ENCODE results near the gene WAPL. TPM values are rescaled to one million over a fixed set of nuclear protein-coding genes. Genes with fewer than 3 reads are reported as not detected.

WAPL gene
- total and polyA plus RNA-seq, 8 donors, result 11.7 to 100 (median 21.1) TPM

- H3K9me3 ChIP-seq, result no peaks in the 10 kb centered on the region
- no peaks in the 10 kb centered on the region for H3K4me1 ChIP-seq
- no peak for DNase-seq
- intact Hi-C loops (cut with DNase I; ENCODE audit: low total_unique reads), result no loop called here
- WGBS, 5 donors, result 87 to 98% (median 96%) methylated on average over 10 of the region's 10 CpGs
- TF ChIP-seq, protein P1, sequence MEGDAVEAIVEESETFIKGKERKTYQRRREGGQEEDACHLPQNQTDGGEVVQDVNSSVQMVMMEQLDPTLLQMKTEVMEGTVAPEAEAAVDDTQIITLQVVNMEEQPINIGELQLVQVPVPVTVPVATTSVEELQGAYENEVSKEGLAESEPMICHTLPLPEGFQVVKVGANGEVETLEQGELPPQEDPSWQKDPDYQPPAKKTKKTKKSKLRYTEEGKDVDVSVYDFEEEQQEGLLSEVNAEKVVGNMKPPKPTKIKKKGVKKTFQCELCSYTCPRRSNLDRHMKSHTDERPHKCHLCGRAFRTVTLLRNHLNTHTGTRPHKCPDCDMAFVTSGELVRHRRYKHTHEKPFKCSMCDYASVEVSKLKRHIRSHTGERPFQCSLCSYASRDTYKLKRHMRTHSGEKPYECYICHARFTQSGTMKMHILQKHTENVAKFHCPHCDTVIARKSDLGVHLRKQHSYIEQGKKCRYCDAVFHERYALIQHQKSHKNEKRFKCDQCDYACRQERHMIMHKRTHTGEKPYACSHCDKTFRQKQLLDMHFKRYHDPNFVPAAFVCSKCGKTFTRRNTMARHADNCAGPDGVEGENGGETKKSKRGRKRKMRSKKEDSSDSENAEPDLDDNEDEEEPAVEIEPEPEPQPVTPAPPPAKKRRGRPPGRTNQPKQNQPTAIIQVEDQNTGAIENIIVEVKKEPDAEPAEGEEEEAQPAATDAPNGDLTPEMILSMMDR (IDR thresholded peaks at IDR 0.05), result no peak
- TF ChIP-seq EP300 (IDR thresholded peaks at IDR 0.05) (no peak), POLR2AphosphoS5 (IDR thresholded peaks at IDR 0.05) (no peak), POLR2A (IDR thresholded peaks at IDR 0.05) (no peak)
- H3K27me3 ChIP-seq, result no peaks in the 10 kb centered on the region
- H3K4me3 ChIP-seq, result no peak overlapping the region
- H3K36me3 ChIP-seq, result peaks cover 35 to 96% (median 89%) of the 10 kb centered on the region in 4 donors
- no peak overlapping the region for H3K27ac ChIP-seq
Observed at GRCh38 chr10:86461963-86462804, 59.4 kb downstream of the WAPL start.

GRCh38 chr10:86451604-86451960 is 70.0 kb downstream of the WAPL start:
- Histone ChIP-seq H3K27me3 (no peaks in the 10 kb centered on the region), H3K9me3 (no peaks in the 10 kb centered on the region), H3K4me1 (peaks cover 10 to 43% (median 23%) of the 10 kb centered on the region in 4 donors), H3K36me3 (peaks cover 41 to 90% (median 80%) of the 10 kb centered on the region in 4 donors), H3K27ac (no peak overlapping the region), H3K4me3 (no peak overlapping the region)
- 95 to 100% (median 97%) methylated on average over 4 of the region's 4 CpGs for WGBS, 5 donors
- intact Hi-C loops (cut with DNase I; ENCODE audit: low total_unique reads), result no loop called here
- TF ChIP-seq POLR2AphosphoS5 (IDR thresholded peaks at IDR 0.05), result no peak
- TF ChIP-seq EP300 (IDR thresholded peaks at IDR 0.05), result no peak
- TF ChIP-seq POLR2A (IDR thresholded peaks at IDR 0.05), result no peak
- TF ChIP-seq, protein P1 (IDR thresholded peaks at IDR 0.05), result no peak
- DNase-seq, result no peak

DNA sequence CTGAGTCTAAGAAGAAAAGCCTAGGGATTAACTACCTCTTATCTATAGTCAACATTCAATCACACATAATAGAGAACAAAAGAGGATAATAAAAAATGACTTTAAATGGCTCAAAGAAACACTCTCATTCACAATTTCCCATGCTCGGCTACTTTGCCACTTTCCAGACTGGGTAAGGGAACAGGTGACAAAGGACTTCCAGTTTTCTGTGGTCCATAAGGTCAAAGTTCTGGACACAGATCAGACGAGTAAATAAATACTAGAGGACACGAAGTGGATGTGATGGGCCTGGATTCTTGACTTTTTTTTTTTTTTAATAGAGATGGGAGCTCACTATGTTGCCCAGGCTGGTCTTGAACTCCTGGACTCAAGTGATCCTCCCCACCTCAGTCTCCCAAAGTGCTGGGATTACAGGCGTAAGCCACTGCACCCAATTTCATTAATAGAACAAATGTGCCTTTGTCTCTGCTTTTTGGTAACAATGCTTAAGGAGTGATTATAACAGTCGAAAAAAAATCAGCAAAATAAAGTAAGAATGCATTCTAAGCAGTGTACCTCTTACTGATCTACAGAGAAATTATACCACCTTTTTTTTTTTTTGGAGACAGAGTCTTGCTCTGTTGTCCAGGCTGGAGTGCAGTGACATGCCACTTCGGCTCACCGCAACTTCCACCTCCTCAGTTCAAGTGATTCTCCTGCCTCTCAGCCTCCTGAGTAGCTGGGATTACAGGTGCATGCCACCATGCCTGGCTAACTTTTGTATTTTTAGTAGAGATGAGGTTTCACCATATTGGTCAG is 70.6 kb downstream of the WAPL start:
- H3K9me3 ChIP-seq, result no peaks in the 10 kb centered on the region
- no peak for DNase-seq
- TF ChIP-seq EP300 (IDR thresholded peaks at IDR 0.05), result no peak
- no peak for TF ChIP-seq POLR2A (IDR thresholded peaks at IDR 0.05)
- TF ChIP-seq POLR2AphosphoS5 (IDR thresholded peaks at IDR 0.05), result no peak
- H3K4me3 ChIP-seq, result no peak overlapping the region
- intact Hi-C loops (cut with DNase I; ENCODE audit: low total_unique reads), result no loop called here
- peaks cover 10 to 46% (median 23%) of the 10 kb centered on the region in 4 donors for H3K4me1 ChIP-seq
- no peaks in the 10 kb centered on the region for H3K27me3 ChIP-seq
- H3K36me3 ChIP-seq, result peaks cover 41 to 88% (median 81%) of the 10 kb centered on the region in 4 donors
- no peak overlapping the region for H3K27ac ChIP-seq
- 63 to 74% (median 66%) methylated on average over 7 of the region's 7 CpGs for WGBS, 5 donors

DNA sequence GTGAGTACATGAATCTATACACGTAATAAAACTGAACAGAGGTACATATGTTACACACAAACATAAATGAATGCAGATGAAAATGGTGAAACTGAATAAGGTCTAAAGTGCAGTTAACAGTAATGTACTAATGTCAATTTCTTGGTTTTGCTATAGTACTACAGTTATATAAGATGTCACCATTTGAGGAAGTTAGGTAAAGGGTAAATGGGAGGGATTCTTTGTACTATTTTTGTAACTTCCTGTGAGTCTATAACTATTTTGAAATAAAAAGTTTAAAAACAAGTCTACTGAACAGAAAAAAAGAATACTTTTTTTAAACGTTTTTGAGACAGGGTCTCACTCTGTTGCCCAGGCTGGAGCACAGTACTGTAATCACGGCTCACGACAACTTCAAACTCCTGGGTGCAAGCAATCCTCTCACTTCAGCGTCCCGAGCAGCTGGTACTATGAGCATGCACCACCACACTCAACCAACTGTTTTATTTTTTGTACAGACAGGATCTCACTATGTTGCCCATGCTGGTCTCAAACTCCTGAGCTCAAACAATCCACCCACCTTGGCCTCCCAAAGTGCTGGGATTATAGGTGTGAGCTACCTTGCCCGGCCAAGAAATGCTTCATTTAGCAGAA is 71.5 kb downstream of the WAPL start:
- H3K9me3 ChIP-seq, result no peaks in the 10 kb centered on the region
- peaks cover 10 to 46% (median 23%) of the 10 kb centered on the region in 4 donors for H3K4me1 ChIP-seq
- peaks cover 41 to 90% (median 86%) of the 10 kb centered on the region in 4 donors for H3K36me3 ChIP-seq
- no peak for DNase-seq
- no peak overlapping the region for H3K4me3 ChIP-seq
- no peak for TF ChIP-seq POLR2AphosphoS5 (IDR thresholded peaks at IDR 0.05)
- TF ChIP-seq, protein P1 (IDR thresholded peaks at IDR 0.05), result no peak
- TF ChIP-seq POLR2A (IDR thresholded peaks at IDR 0.05), result no peak
- TF ChIP-seq EP300 (IDR thresholded peaks at IDR 0.05), result no peak
- H3K27ac ChIP-seq, result no peak overlapping the region
- no peaks in the 10 kb centered on the region for H3K27me3 ChIP-seq
- intact Hi-C loops (cut with DNase I; ENCODE audit: low total_unique reads), result no loop called here
- WGBS, 5 donors, result 69 to 81% (median 80%) methylated on average over 7 of the region's 7 CpGs
